Mesenchymal stem cell (in vitro differentiated cells and primary cell): ENCODE data around the gene RAPGEF6.

Experiments
- DNase-seq: peaks from one replicate; pipeline ENCODE4 v3.0.0-alpha.2; 2013
- H2AFZ ChIP-seq: one replicate; pipeline ENCODE4 v1.6.1; 2013; ENCODE audit warnings: low read depth, mild to moderate bottlenecking, control low read depth, inconsistent platforms, low read length, moderate library complexity
- H2AK5ac ChIP-seq: 2 replicates; pipeline ENCODE4 v1.6.1; 2013; ENCODE audit warnings: low read length, moderate library complexity, mild to moderate bottlenecking, inconsistent platforms; ENCODE audit not compliant: severe bottlenecking
- H2BK120ac ChIP-seq: one replicate; pipeline ENCODE4 v1.6.1; 2013; ENCODE audit warnings: low read depth, mild to moderate bottlenecking, inconsistent platforms, low read length, moderate library complexity
- H2BK12ac ChIP-seq, 2 experiments: one replicate each; pipeline ENCODE4 v1.6.1; 2013; ENCODE audit warnings: inconsistent platforms in 2 of 2, low read length in 2 of 2, mild to moderate bottlenecking in 2 of 2, moderate library complexity in 2 of 2, control low read depth in 1 of 2
- H2BK15ac ChIP-seq: one replicate; pipeline ENCODE4 v1.6.1; 2013; ENCODE audit warnings: mild to moderate bottlenecking, low read depth, inconsistent platforms; ENCODE audit not compliant: poor library complexity, severe bottlenecking
- H2BK5ac ChIP-seq: 2 replicates; pipeline ENCODE4 v1.6.1; 2013; ENCODE audit warnings: low read depth, mild to moderate bottlenecking, low read length, control low read depth, inconsistent platforms; ENCODE audit not compliant: poor library complexity, severe bottlenecking
- H3K14ac ChIP-seq, 2 experiments: one replicate each; pipeline ENCODE4 v1.6.1; 2013; ENCODE audit warnings: inconsistent platforms in 2 of 2, low read length in 2 of 2, control low read depth in 1 of 2, mild to moderate bottlenecking in 1 of 2, moderate library complexity in 1 of 2
- H3K18ac ChIP-seq, 2 experiments: one replicate each; pipeline ENCODE4 v1.6.1; 2013; ENCODE audit warnings: inconsistent platforms in 2 of 2, low read length in 2 of 2, control low read depth in 1 of 2, low read depth in 1 of 2, mild to moderate bottlenecking in 1 of 2
- H3K23ac ChIP-seq, 2 experiments: one replicate each; pipeline ENCODE4 v1.6.1; 2013; ENCODE audit warnings: inconsistent platforms in 2 of 2, low read length in 2 of 2, mild to moderate bottlenecking in 2 of 2, moderate library complexity in 2 of 2, control low read depth in 1 of 2
- H3K27ac ChIP-seq: 2 replicates; pipeline ENCODE4 v1.5.1; 2013; ENCODE audit warnings: mild to moderate bottlenecking, moderate library complexity, low read length, control low read depth, inconsistent platforms; ENCODE audit not compliant: poor library complexity, severe bottlenecking
- H3K27me3 ChIP-seq, 2 experiments: 2 replicates each; pipeline versions ENCODE4 v1.6.1 to v1.7.0; 2013; ENCODE audit warnings: low read length in 2 of 2, mild to moderate bottlenecking in 2 of 2, moderate library complexity in 2 of 2, control low read depth in 1 of 2, inconsistent platforms in 1 of 2; ENCODE audit not compliant: control insufficient read depth in 1 of 2, insufficient read depth in 1 of 2
- H3K36me3 ChIP-seq, 2 experiments: 2 replicates each; pipeline versions ENCODE4 v1.6.1 to v1.7.0; 2013; ENCODE audit warnings: low read length in 2 of 2, control low read depth in 1 of 2, inconsistent platforms in 1 of 2, low read depth in 1 of 2, mild to moderate bottlenecking in 1 of 2; ENCODE audit not compliant: insufficient read depth in 2 of 2, control insufficient read depth in 1 of 2
- H3K4ac ChIP-seq, 2 experiments: one replicate each; pipeline ENCODE4 v1.6.1; 2013; ENCODE audit warnings: inconsistent platforms in 2 of 2, low read length in 2 of 2, mild to moderate bottlenecking in 2 of 2, moderate library complexity in 2 of 2, control low read depth in 1 of 2, low read depth in 1 of 2
- H3K4me1 ChIP-seq: 2 replicates; pipeline ENCODE4 v1.6.1; 2013; ENCODE audit warnings: low read depth, low read length, control low read depth; ENCODE audit not compliant: control insufficient read depth, insufficient read depth
- H3K4me2 ChIP-seq: 2 replicates; pipeline ENCODE4 v1.6.1; 2013; ENCODE audit warnings: low read length, mild to moderate bottlenecking, inconsistent platforms; ENCODE audit not compliant: poor library complexity, severe bottlenecking
- H3K4me3 ChIP-seq, 2 experiments: 2 replicates each; pipeline versions ENCODE4 v1.5.1 to v1.7.0; 2013; ENCODE audit warnings: low read length in 2 of 2, mild to moderate bottlenecking in 2 of 2, control low read depth in 1 of 2, low read depth in 1 of 2; ENCODE audit not compliant: insufficient read depth in 1 of 2
- H3K79me1 ChIP-seq: replicated peaks from 2 replicates; pipeline ENCODE4 v1.6.1; 2013; ENCODE audit warnings: mild to moderate bottlenecking, control low read depth, low read length, inconsistent platforms; ENCODE audit not compliant: poor library complexity, severe bottlenecking
- H3K9ac ChIP-seq: 2 replicates; pipeline ENCODE4 v1.7.0; 2013; ENCODE audit warnings: mild to moderate bottlenecking, low read length, moderate library complexity
- H3K9me3 ChIP-seq: 2 replicates; pipeline ENCODE4 v1.7.0; 2013; ENCODE audit warnings: mild to moderate bottlenecking, low read length; ENCODE audit not compliant: control insufficient read depth
- H4K8ac ChIP-seq: one replicate; pipeline ENCODE4 v1.6.1; 2013; ENCODE audit warnings: inconsistent platforms, mild to moderate bottlenecking, low read length, moderate library complexity
- H4K91ac ChIP-seq: one replicate; pipeline ENCODE4 v1.6.1; 2013; ENCODE audit warnings: mild to moderate bottlenecking, low read length, inconsistent platforms
- WGBS: methylation state at CpG from one replicate; pipeline ENCODE4 v1.1.7; 2013; ENCODE audit warnings: mixed read lengths; 5-methylcytosine and 5-hydroxymethylcytosine counted together

Gene RAPGEF6

DNA sequence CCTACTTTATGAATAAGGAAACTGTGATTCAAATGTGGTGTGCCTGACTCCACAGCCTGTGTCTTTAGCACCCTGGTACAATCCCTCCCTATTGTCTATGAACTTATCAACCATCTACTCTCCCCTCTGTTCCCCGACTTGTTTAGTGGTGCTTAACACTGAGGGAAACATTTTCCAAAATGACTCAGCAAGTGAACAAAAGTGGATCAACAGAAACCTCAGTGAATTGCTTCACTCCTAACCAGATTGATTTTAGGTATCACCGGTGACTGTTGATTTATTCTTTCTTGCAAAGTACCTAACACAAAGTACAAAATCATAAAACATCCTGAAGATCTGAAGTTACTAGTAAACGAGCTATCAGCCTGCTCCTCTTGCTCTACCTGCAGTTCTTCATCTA lies 42.1 kb upstream of the RAPGEF6 start:
- no peaks in the 10 kb centered on the region for H3K27me3 ChIP-seq
- peaks cover 11% of the 10 kb centered on the region for H3K79me1 ChIP-seq
- no peak overlapping the region for H2AFZ ChIP-seq
- no peak for DNase-seq
- H3K23ac ChIP-seq: no peak overlapping the region
- over 99% methylated on average over 3 of the region's 3 CpGs for WGBS
- H3K18ac ChIP-seq: no peak overlapping the region
- no peak overlapping the region for H3K4me2 ChIP-seq
- H2AK5ac ChIP-seq: no peak overlapping the region
- no peaks in the 10 kb centered on the region for H3K4me1 ChIP-seq
- no peak overlapping the region for H2BK5ac ChIP-seq
- H4K91ac ChIP-seq: no peak overlapping the region
- H3K27ac ChIP-seq: no peak overlapping the region
- H3K9ac ChIP-seq: no peak overlapping the region
- H3K4ac ChIP-seq: no peak overlapping the region
- no peaks in the 10 kb centered on the region for H3K9me3 ChIP-seq
- no peak overlapping the region for H2BK15ac ChIP-seq
- no peak overlapping the region for H3K4me3 ChIP-seq
- H2BK120ac ChIP-seq: no peak overlapping the region
- peaks cover 20 to 77% of the 10 kb centered on the region in 2 experiments for H3K36me3 ChIP-seq
- no peak overlapping the region for H3K14ac ChIP-seq
- H2BK12ac ChIP-seq: no peak overlapping the region
- H4K8ac ChIP-seq: no peak overlapping the region

- Histone ChIP-seq H2BK120ac (no peak overlapping the region), H3K18ac (peak overlapping the region in 1 of 2 experiments; percentile 11)
- WGBS: 98% methylated on average over 6 of the region's 6 CpGs
These were observed 37.7 kb upstream of the RAPGEF6 start for GRCh38 chr5:131672776-131673175.

DNA sequence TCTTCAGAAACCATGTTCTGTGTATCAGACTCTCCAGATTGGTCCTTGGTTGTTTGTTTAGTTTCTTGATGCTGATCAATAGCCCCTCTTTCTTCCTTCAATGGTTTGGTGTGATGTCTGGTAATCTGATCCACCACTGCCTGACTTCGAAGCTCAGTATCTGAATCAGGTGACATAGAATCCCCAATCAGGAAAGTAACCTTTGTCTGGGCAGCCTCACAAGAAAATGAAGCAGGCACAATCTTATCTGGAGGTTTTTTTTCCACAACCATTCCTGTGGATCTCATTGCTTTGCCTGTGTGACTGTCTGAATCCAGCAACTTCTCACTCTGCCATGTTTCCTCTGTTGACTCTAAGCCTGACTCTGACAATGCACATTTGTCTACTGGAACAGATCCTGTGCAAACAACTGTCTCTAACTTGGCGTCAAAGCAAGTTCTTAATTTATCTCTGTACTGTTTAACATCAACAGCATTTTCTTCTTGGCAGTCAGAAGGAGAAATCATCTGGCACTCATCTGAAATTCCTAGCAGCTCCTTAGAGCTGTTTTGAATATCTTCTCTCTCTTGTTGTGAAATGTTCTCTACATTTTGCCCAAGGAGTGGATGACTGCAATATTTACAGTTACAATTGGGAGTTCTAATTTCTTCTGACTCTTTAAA lies 37.1 kb upstream of the RAPGEF6 start:
- Histone ChIP-seq H3K27me3 (no peaks in the 10 kb centered on the region), H2AK5ac (no peak overlapping the region), H3K4me2 (no peak overlapping the region), H2AFZ (no peak overlapping the region), H3K27ac (no peak overlapping the region), H2BK120ac (no peak overlapping the region), H2BK12ac (no peak overlapping the region), H2BK5ac (no peak overlapping the region), H3K36me3 (peaks cover 21 to 84% of the 10 kb centered on the region in 2 experiments), H3K18ac (no peak overlapping the region), H3K4ac (no peak overlapping the region), H3K9me3 (no peaks in the 10 kb centered on the region), H4K8ac (no peak overlapping the region), H3K14ac (no peak overlapping the region), H2BK15ac (no peak overlapping the region), H3K4me1 (no peaks in the 10 kb centered on the region), H3K9ac (peak overlapping the region; percentile 70), H3K4me3 (peak overlapping the region in 1 of 2 experiments; percentile 21), H3K23ac (no peak overlapping the region), H4K91ac (no peak overlapping the region), H3K79me1 (peaks cover 9% of the 10 kb centered on the region)
- 74% methylated on average over 2 of the region's 2 CpGs for WGBS
- DNase-seq: peak; percentile 90

More at GRCh38 chr5:131672776-131673175, 37.7 kb upstream of the RAPGEF6 start:
- H3K27ac ChIP-seq: no peak overlapping the region
- no peak overlapping the region for H4K91ac ChIP-seq
- peaks cover 21 to 84% of the 10 kb centered on the region in 2 experiments for H3K36me3 ChIP-seq
- H2BK5ac ChIP-seq: no peak overlapping the region
- H3K9me3 ChIP-seq: no peaks in the 10 kb centered on the region
- H2BK12ac ChIP-seq: peak overlapping the region in 1 of 2 experiments; percentile 21
- no peak for DNase-seq
- H3K4me1 ChIP-seq: no peaks in the 10 kb centered on the region
- H3K14ac ChIP-seq: no peak overlapping the region
- H2BK15ac ChIP-seq: no peak overlapping the region
- peak overlapping the region in 1 of 2 experiments; percentile 21 for H3K4me3 ChIP-seq
- peak overlapping the region; percentile 70 for H3K9ac ChIP-seq
- no peak overlapping the region for H3K23ac ChIP-seq
- H4K8ac ChIP-seq: no peak overlapping the region
- H3K4me2 ChIP-seq: no peak overlapping the region
- no peak overlapping the region for H2AK5ac ChIP-seq
- H3K27me3 ChIP-seq: no peaks in the 10 kb centered on the region
- H3K79me1 ChIP-seq: peaks cover 11% of the 10 kb centered on the region
- H3K4ac ChIP-seq: peak overlapping the region in 1 of 2 experiments; percentile 41
- no peak overlapping the region for H2AFZ ChIP-seq

DNA sequence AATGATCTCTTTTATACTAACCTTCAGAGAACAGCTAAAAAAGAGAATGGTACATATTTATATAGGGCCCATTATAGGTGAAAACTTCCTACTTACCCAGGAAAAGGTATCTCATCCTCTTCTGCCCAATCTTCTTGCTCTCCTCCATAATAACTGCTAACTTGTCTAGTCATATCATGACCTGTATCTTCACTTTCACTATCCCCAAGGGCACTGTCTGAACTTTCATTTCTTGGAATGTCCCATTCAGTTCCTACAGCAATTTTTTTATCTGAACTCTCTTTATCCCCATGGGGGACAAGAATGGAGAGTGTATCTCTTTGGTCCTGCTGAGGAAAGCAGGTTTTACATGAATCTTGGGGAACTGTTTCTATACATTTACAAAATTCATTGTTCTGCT lies 36.4 kb upstream of the RAPGEF6 start:
- no peak overlapping the region for H3K27ac ChIP-seq

More for the DNA sequence above, 36.4 kb upstream of the RAPGEF6 start:
- H3K14ac ChIP-seq: no peak overlapping the region
- peak overlapping the region in 1 of 2 experiments; percentile 17 for H3K18ac ChIP-seq
- no peak overlapping the region for H2BK15ac ChIP-seq
- no peaks in the 10 kb centered on the region for H3K4me1 ChIP-seq
- peaks cover 19 to 84% of the 10 kb centered on the region in 2 experiments for H3K36me3 ChIP-seq
- H3K4me2 ChIP-seq: no peak overlapping the region
- H3K9me3 ChIP-seq: no peaks in the 10 kb centered on the region
- H4K91ac ChIP-seq: no peak overlapping the region
- H3K79me1 ChIP-seq: peaks cover 8% of the 10 kb centered on the region
- no peak overlapping the region for H4K8ac ChIP-seq
- H3K4me3 ChIP-seq: no peak overlapping the region
- no peaks in the 10 kb centered on the region for H3K27me3 ChIP-seq
- no peak overlapping the region for H3K23ac ChIP-seq
- no peak overlapping the region for H2BK5ac ChIP-seq
- no peak overlapping the region for H2AK5ac ChIP-seq
- no peak overlapping the region for H3K4ac ChIP-seq
- no peak overlapping the region for H2BK120ac ChIP-seq
- peak overlapping the region; percentile 70 for H3K9ac ChIP-seq
- H2BK12ac ChIP-seq: no peak overlapping the region
- DNase-seq: peak; percentile 59
- H2AFZ ChIP-seq: no peak overlapping the region
